ENCODE measurements around the gene UAP1L1. TPM values are rescaled to one million over a fixed set of nuclear protein-coding genes. Genes with fewer than 3 reads are reported as not detected.

UAP1L1 gene
- total RNA-seq, 1 experiment from 2014 or later: 9.0 TPM

GRCh38 chr9:137128158-137128861 is 51.0 kb downstream of the UAP1L1 start:
- Histone ChIP-seq H3K36me3 (replicated peaks; ENCODE audit: control insufficient read depth, insufficient read depth, low read length) (no peaks in the 10 kb centered on the region), H3K4me3 (ENCODE audit: insufficient read depth, low read depth, low read length) (no peak overlapping the region; the same call in 1 of the 2 replicates), H3K27me3 (ENCODE audit: control insufficient read depth, insufficient read depth, low read length) (peaks cover 8% of the 10 kb centered on the region)
- peak; percentile 51 for DNase-seq

GRCh38 chr9:137128862-137129455 is 51.6 kb downstream of the UAP1L1 start:
- Histone ChIP-seq H3K36me3 (replicated peaks; ENCODE audit: control insufficient read depth, insufficient read depth, low read length) (no peaks in the 10 kb centered on the region), H3K4me3 (ENCODE audit: insufficient read depth, low read depth, low read length) (peak overlapping the region; percentile 81), H3K27me3 (ENCODE audit: control insufficient read depth, insufficient read depth, low read length) (peaks cover 8% of the 10 kb centered on the region)
- peak; percentile 72 for DNase-seq

- DNase-seq: peak; percentile 98
- no peaks in the 10 kb centered on the region for H3K36me3 ChIP-seq (replicated peaks; ENCODE audit: control insufficient read depth, insufficient read depth, low read length)
- peak overlapping the region; percentile 81 for H3K4me3 ChIP-seq (ENCODE audit: insufficient read depth, low read depth, low read length)
- peaks cover 8% of the 10 kb centered on the region for H3K27me3 ChIP-seq (ENCODE audit: control insufficient read depth, insufficient read depth, low read length)
Observed at GRCh38 chr9:137129456-137130175, 52.3 kb downstream of the UAP1L1 start.

- peak overlapping the region; percentile 81 for H3K4me3 ChIP-seq (ENCODE audit: insufficient read depth, low read depth, low read length)
- DNase-seq: no peak
- no peaks in the 10 kb centered on the region for H3K36me3 ChIP-seq (replicated peaks; ENCODE audit: control insufficient read depth, insufficient read depth, low read length)
- peaks cover 8% of the 10 kb centered on the region for H3K27me3 ChIP-seq (ENCODE audit: control insufficient read depth, insufficient read depth, low read length)
Observed at GRCh38 chr9:137130176-137130755, 52.9 kb downstream of the UAP1L1 start.

Other genes with a start within 250 kb of the UAP1L1 start
- gene AJM1, start 235.0 kb upstream of the UAP1L1 start, total RNA-seq (2014; rRNA removed; shearing (Covaris generic)): 0.14 and 0.52 TPM in 2 replicates
- gene PHPT1, start 228.1 kb upstream of the UAP1L1 start, total RNA-seq (2014; rRNA removed; shearing (Covaris generic)): 68.2 and 75.5 TPM in 2 replicates
- gene MAMDC4, start 225.2 kb upstream of the UAP1L1 start, total RNA-seq (2014; rRNA removed; shearing (Covaris generic)): 1.2 and 3.0 TPM in 2 replicates
- gene EDF1, start 211.2 kb upstream of the UAP1L1 start, total RNA-seq (2014; rRNA removed; shearing (Covaris generic)): 213 and 240 TPM in 2 replicates
- gene TRAF2, start 191.0 kb upstream of the UAP1L1 start, total RNA-seq (2014; rRNA removed; shearing (Covaris generic)): 40.9 and 48.6 TPM in 2 replicates
- 97.5 and 105 TPM in 2 replicates for gene FBXW5, start 132.8 kb upstream of the UAP1L1 start, total RNA-seq (2014; rRNA removed; shearing (Covaris generic))
- gene C8G, start 132.3 kb upstream of the UAP1L1 start, total RNA-seq (2014; rRNA removed; shearing (Covaris generic)): not detected in 2 replicates
- gene LCN12, start 125.2 kb upstream of the UAP1L1 start, total RNA-seq (2014; rRNA removed; shearing (Covaris generic)): 0.38 and 2.9 TPM in 2 replicates
- 1.3 and 2.0 TPM in 2 replicates for gene PTGDS, start 100.0 kb upstream of the UAP1L1 start, total RNA-seq (2014; rRNA removed; shearing (Covaris generic))
- gene LCNL1, start 94.5 kb upstream of the UAP1L1 start, total RNA-seq (2014; rRNA removed; shearing (Covaris generic)): 0.21 and 0.33 TPM in 2 replicates
- gene PAXX, start 85.1 kb upstream of the UAP1L1 start, total RNA-seq (2014; rRNA removed; shearing (Covaris generic)): 45.7 and 53.2 TPM in 2 replicates
- not detected in 2 replicates for gene CLIC3, start 80.9 kb upstream of the UAP1L1 start, total RNA-seq (2014; rRNA removed; shearing (Covaris generic))
- gene ABCA2, start 49.3 kb upstream of the UAP1L1 start, total RNA-seq (2014; rRNA removed; shearing (Covaris generic)): 6.8 and 10.4 TPM in 2 replicates
- not detected in 2 replicates for gene FUT7, start 45.4 kb upstream of the UAP1L1 start, total RNA-seq (2014; rRNA removed; shearing (Covaris generic))
- 10.1 and 25.1 TPM in 2 replicates for gene NPDC1, start 31.3 kb upstream of the UAP1L1 start, total RNA-seq (2014; rRNA removed; shearing (Covaris generic))
- gene ENTPD2, start 23.5 kb upstream of the UAP1L1 start, total RNA-seq (2014; rRNA removed; shearing (Covaris generic)): not detected in 2 replicates
- 59.7 and 59.9 TPM in 2 replicates for gene SAPCD2, start 7.0 kb upstream of the UAP1L1 start, total RNA-seq (2014; rRNA removed; shearing (Covaris generic))
- 70.5 and 70.9 TPM in 2 replicates for gene MAN1B1, start 9.5 kb downstream of the UAP1L1 start, total RNA-seq (2014; rRNA removed; shearing (Covaris generic))
- 15.8 and 18.2 TPM in 2 replicates for gene DPP7, start 37.2 kb downstream of the UAP1L1 start, total RNA-seq (2014; rRNA removed; shearing (Covaris generic))
- 0.33 and 0.52 TPM in 2 replicates for gene GRIN1, start 61.6 kb downstream of the UAP1L1 start, total RNA-seq (2014; rRNA removed; shearing (Covaris generic))
- 0.59 and 0.67 TPM in 2 replicates for gene LRRC26, start 92.5 kb downstream of the UAP1L1 start, total RNA-seq (2014; rRNA removed; shearing (Covaris generic))
- not detected in 2 replicates for gene TMEM210, start 94.5 kb downstream of the UAP1L1 start, total RNA-seq (2014; rRNA removed; shearing (Covaris generic))
- 26.2 and 37.0 TPM in 2 replicates for gene ANAPC2, start 111.0 kb downstream of the UAP1L1 start, total RNA-seq (2014; rRNA removed; shearing (Covaris generic))
- gene SSNA1, start 111.2 kb downstream of the UAP1L1 start, total RNA-seq (2014; rRNA removed; shearing (Covaris generic)): 109 and 143 TPM in 2 replicates
- gene TPRN, start 123.2 kb downstream of the UAP1L1 start, total RNA-seq (2014; rRNA removed; shearing (Covaris generic)): 19.3 and 23.3 TPM in 2 replicates
- 59.1 and 62.3 TPM in 2 replicates for gene TMEM203, start 128.1 kb downstream of the UAP1L1 start, total RNA-seq (2014; rRNA removed; shearing (Covaris generic))
- gene NDOR1, start 128.2 kb downstream of the UAP1L1 start, total RNA-seq (2014; rRNA removed; shearing (Covaris generic)): 22.2 and 22.7 TPM in 2 replicates
- 1.0 TPM in 2 replicates for gene RNF208, start 144.7 kb downstream of the UAP1L1 start, total RNA-seq (2014; rRNA removed; shearing (Covaris generic))
- 0.83 and 2.9 TPM in 2 replicates for gene CYSRT1, start 147.7 kb downstream of the UAP1L1 start, total RNA-seq (2014; rRNA removed; shearing (Covaris generic))
- not detected in 2 replicates for gene RNF224, start 150.0 kb downstream of the UAP1L1 start, total RNA-seq (2014; rRNA removed; shearing (Covaris generic))
- 0.03 TPM in 1 of 2 replicates, not detected in the other for gene SLC34A3, start 153.4 kb downstream of the UAP1L1 start, total RNA-seq (2014; rRNA removed; shearing (Covaris generic))
- gene TUBB4B, start 163.8 kb downstream of the UAP1L1 start, total RNA-seq (2014; rRNA removed; shearing (Covaris generic)): 238 and 257 TPM in 2 replicates
- gene STPG3, start 173.8 kb downstream of the UAP1L1 start, total RNA-seq (2014; rRNA removed; shearing (Covaris generic)): not detected in 2 replicates
- 112 and 121 TPM in 2 replicates for gene NELFB, start 177.8 kb downstream of the UAP1L1 start, total RNA-seq (2014; rRNA removed; shearing (Covaris generic))
- gene TOR4A, start 200.2 kb downstream of the UAP1L1 start, total RNA-seq (2014; rRNA removed; shearing (Covaris generic)): 21.3 and 23.2 TPM in 2 replicates
- gene NRARP, start 224.8 kb downstream of the UAP1L1 start, total RNA-seq (2014; rRNA removed; shearing (Covaris generic)): 27.7 and 34.8 TPM in 2 replicates